Cardiac septum (tissue), 1 donor: ENCODE measurements around the gene CHST11. TPM values are rescaled to one million over a fixed set of nuclear protein-coding genes. Genes with fewer than 3 reads are reported as not detected.

Source experiments
- DNase-seq: peaks from one replicate; pipeline ENCODE4 v3.0.0-alpha.2; 2020; ENCODE audit warnings: low spot score
- intact Hi-C: fragments of 100-400 bp; cut with DNase I; formaldehyde crosslinking; loops from one replicate; pipeline ENCODE4 v1.14.0; 2022
- total RNA-seq: library from RNA; stranded (reverse); fragmentation: NEBNext Ultra II Directional; extraction: Animal tissue kit (Norgen Biotek cat#: 25700); gene quantifications from one replicate; pipeline ENCODE4 v1.2.1, GENCODE V29; 2021
- donor health status: DM: no; HTN: no; CAD: no.

Gene CHST11
- total RNA-seq, 1 donor from 2014 or later, result 6.1 TPM

GRCh38 chr12:104672096-104672445 is 215.3 kb downstream of the CHST11 start:
- intact Hi-C loops, result loop anchor here (2.0 to 10.0 kb wide), 3 partner anchors 203 to 287 kb away; partner anchors contain the start of gene CHST11
- DNase-seq, result no peak

GRCh38 chr12:104672501-104673265 is 215.9 kb downstream of the CHST11 start:
- peak; percentile 85 for DNase-seq
- intact Hi-C loops, result loop anchor here (2.0 to 10.0 kb wide), 3 partner anchors 202 to 288 kb away; partner anchors contain the start of gene CHST11

- intact Hi-C loops, result loop anchor here (2.0 to 10.0 kb wide), 3 partner anchors 202 to 288 kb away; partner anchors contain the start of gene CHST11
- no peak for DNase-seq
Measured at GRCh38 chr12:104673294-104673693, 216.5 kb downstream of the CHST11 start.

- DNase-seq, result no peak
- intact Hi-C loops, result loop anchor here (2.0 to 10.0 kb wide), 3 partner anchors 201 to 289 kb away; partner anchors contain the start of gene CHST11
Measured at GRCh38 chr12:104673696-104674482, 217.1 kb downstream of the CHST11 start.

GRCh38 chr12:104676636-104677035 is 219.9 kb downstream of the CHST11 start:
- intact Hi-C loops, result loop anchor here (10.0 kb wide), 2 partner anchors 198 to 292 kb away; no protein-coding TSS in a partner anchor
- no peak for DNase-seq

- intact Hi-C loops, result loop anchor here (10.0 kb wide), 2 partner anchors 197 to 293 kb away; no protein-coding TSS in a partner anchor
- no peak for DNase-seq
Measured at GRCh38 chr12:104677441-104678089, 220.8 kb downstream of the CHST11 start.

GRCh38 chr12:104680070-104680469 is 223.3 kb downstream of the CHST11 start:
- intact Hi-C loops, result loop anchor here (5.0 kb wide), 1 partner anchor 62 kb away; no protein-coding TSS in a partner anchor
- no peak for DNase-seq

GRCh38 chr12:104680491-104680890 is 223.7 kb downstream of the CHST11 start:
- DNase-seq, result no peak

GRCh38 chr12:104681012-104681690 is 224.4 kb downstream of the CHST11 start:
- no peak for DNase-seq
- intact Hi-C loops, result loop anchor here (5.0 kb wide), 1 partner anchor 61 kb away; no protein-coding TSS in a partner anchor

More at GRCh38 chr12:104680491-104680890, 223.7 kb downstream of the CHST11 start:
- intact Hi-C loops, result loop anchor here (5.0 kb wide), 1 partner anchor 62 kb away; no protein-coding TSS in a partner anchor

- intact Hi-C loops, result loop anchor here (5.0 kb wide), 1 partner anchor 59 kb away; no protein-coding TSS in a partner anchor
- DNase-seq, result no peak
Measured at GRCh38 chr12:104682790-104683279, 226.1 kb downstream of the CHST11 start.

GRCh38 chr12:104683831-104684503 is 227.2 kb downstream of the CHST11 start:
- DNase-seq, result no peak
- intact Hi-C loops, result loop anchor here (5.0 kb wide), 1 partner anchor 58 kb away; no protein-coding TSS in a partner anchor

GRCh38 chr12:104684884-104685283 is 228.1 kb downstream of the CHST11 start:
- intact Hi-C loops, result loop anchor here (5.0 kb wide), 1 partner anchor 57 kb away; no protein-coding TSS in a partner anchor
- DNase-seq, result no peak

GRCh38 chr12:104685366-104685765 is 228.6 kb downstream of the CHST11 start:
- DNase-seq, result no peak
- intact Hi-C loops, result no loop called here

GRCh38 chr12:104686196-104686595 is 229.4 kb downstream of the CHST11 start:
- DNase-seq, result peak; percentile 35
- intact Hi-C loops, result no loop called here

- intact Hi-C loops, result no loop called here
- peak; percentile 72 for DNase-seq
Measured at GRCh38 chr12:104687823-104688573, 231.2 kb downstream of the CHST11 start.

GRCh38 chr12:104689635-104690034 is 232.9 kb downstream of the CHST11 start:
- no peak for DNase-seq
- intact Hi-C loops, result no loop called here
